ENCODE results near the gene ATN1. TPM values are rescaled to one million over a fixed set of nuclear protein-coding genes. Genes with fewer than 3 reads are reported as not detected.
"Not testable (repeated sequence)": the region's sequence is repeated elsewhere in the genome, so short reads cannot be mapped to it uniquely, and the experiment has no call there.

ATN1 gene
- total and polyA plus RNA-seq, 10 donors: 10.1 to 112 (median 73.1) TPM

- Histone ChIP-seq H3K4me3 (no peak overlapping the region), H3K36me3 (peaks cover 0 to 39% (median 14%) of the 10 kb centered on the region in 6 donors), H3K9me3 (no peaks in the 10 kb centered on the region), H3K27me3 (replicated peaks in 1 of 7) (no peaks in the 10 kb centered on the region), H3K4me1 (peaks cover 0 to 5% (median 0%) of the 10 kb centered on the region in 6 donors), H3K27ac (no peak overlapping the region)
- 81 to 91% (median 86%) methylated on average over 22 of the region's 22 CpGs for WGBS, 5 donors
- intact Hi-C loops (cut with DNase I; ENCODE audit: low total_unique reads): no loop called here
- no peak for DNase-seq
- TF ChIP-seq POLR2A (IDR thresholded peaks at IDR 0.05) (no peak), CTCF (IDR thresholded peaks at IDR 0.05 in 8 of 11, conservative IDR thresholded peaks at IDR 0.05 in 3 of 11) (no peak), POLR2AphosphoS5 (IDR thresholded peaks at IDR 0.05) (no peak)
Measured at GRCh38 chr12:6884539-6884938, 43.2 kb upstream of the ATN1 start.

GRCh38 chr12:6886206-6886999, 41.4 kb upstream of the ATN1 start:
- H3K27me3 ChIP-seq (replicated peaks in 1 of 7); DNase-seq; H3K4me3 ChIP-seq; H3K9me3 ChIP-seq; H3K27ac ChIP-seq; intact Hi-C loops (cut with DNase I; ENCODE audit: low total_unique reads): not testable (repeated sequence)
- WGBS, 5 donors: 63 to 74% (median 74%) methylated on average over 10 to 13 of the region's 15 CpGs
- Histone ChIP-seq H3K36me3 (peaks cover 0 to 39% (median 14%) of the 10 kb centered on the region in 6 donors), H3K4me1 (peaks cover 0 to 15% (median 10%) of the 10 kb centered on the region in 6 donors)

- TF ChIP-seq POLR2A (IDR thresholded peaks at IDR 0.05) (no peak), CTCF (IDR thresholded peaks at IDR 0.05 in 8 of 11, conservative IDR thresholded peaks at IDR 0.05 in 3 of 11) (no peak), POLR2AphosphoS5 (IDR thresholded peaks at IDR 0.05) (no peak)
- intact Hi-C loops (cut with DNase I; ENCODE audit: low total_unique reads): no loop called here
- Histone ChIP-seq H3K4me1 (peaks cover 0 to 24% (median 16%) of the 10 kb centered on the region in 6 donors), H3K36me3 (peaks cover 0 to 35% (median 14%) of the 10 kb centered on the region in 6 donors), H3K4me3 (no peak overlapping the region), H3K27me3 (replicated peaks in 1 of 7) (no peaks in the 10 kb centered on the region), H3K9me3 (no peaks in the 10 kb centered on the region), H3K27ac (peak overlapping the region in 1 of 8 donors; percentile 38)
- 56 to 79% (median 67%) methylated on average over 8 of the region's 8 CpGs for WGBS, 5 donors
- DNase-seq: no peak
Measured at GRCh38 chr12:6887460-6887859, 40.3 kb upstream of the ATN1 start.

DNA sequence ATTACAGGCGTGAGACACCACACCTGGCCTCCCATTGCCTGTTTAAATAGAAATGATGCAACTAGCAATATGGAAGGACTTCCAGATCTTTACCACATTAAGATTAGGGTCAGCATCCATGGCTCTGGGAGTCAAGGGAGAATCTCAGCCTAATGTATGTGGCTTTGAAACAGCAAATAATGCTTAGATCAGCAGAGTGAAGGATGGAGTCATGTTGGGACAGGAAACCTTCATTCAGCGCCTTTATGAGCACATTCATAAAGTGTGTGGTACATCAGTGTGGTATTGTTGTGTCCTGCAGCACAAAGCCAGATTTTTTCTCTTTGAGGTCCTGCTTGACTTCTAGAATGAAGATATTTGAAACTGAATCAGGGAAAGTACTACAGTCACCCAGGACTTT, 39.4 kb upstream of the ATN1 start:
- H3K36me3 ChIP-seq: peaks cover 0 to 26% (median 13%) of the 10 kb centered on the region in 6 donors
- H3K27ac ChIP-seq: no peak overlapping the region
- 83 to 92% (median 90%) methylated on average over 2 of the region's 2 CpGs for WGBS, 5 donors

DNA sequence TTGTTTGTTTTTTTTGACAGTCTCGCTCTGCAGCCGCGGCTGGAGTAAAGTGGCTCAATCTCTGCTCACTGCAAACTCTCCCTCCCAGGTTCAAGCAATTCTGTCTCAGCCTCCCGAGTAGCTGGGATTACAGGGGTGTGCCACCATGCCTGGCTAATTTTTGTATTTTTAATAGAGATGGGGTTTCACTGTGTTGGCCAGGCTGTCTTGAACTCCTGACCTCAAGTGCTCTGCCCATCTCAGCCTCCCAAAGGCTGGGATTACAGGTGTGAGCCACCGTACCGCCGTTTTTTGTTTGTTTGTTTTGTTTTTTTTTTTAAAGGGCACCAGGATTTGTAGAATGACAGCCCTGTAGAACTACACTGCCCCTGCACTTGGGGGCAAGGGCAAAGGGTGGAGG, 39.0 kb upstream of the ATN1 start:
- WGBS, 5 donors: 85 to 94% (median 89%) methylated on average over 7 of the region's 7 CpGs
- Histone ChIP-seq H3K4me1 (peaks cover 0 to 24% (median 16%) of the 10 kb centered on the region in 6 donors), H3K36me3 (peaks cover 0 to 22% (median 8%) of the 10 kb centered on the region in 6 donors)
- DNase-seq; H3K9me3 ChIP-seq; intact Hi-C loops (cut with DNase I; ENCODE audit: low total_unique reads); H3K27ac ChIP-seq; H3K4me3 ChIP-seq; H3K27me3 ChIP-seq (replicated peaks in 1 of 7): not testable (repeated sequence)

More for the DNA sequence above, 39.4 kb upstream of the ATN1 start:
- Histone ChIP-seq H3K4me3 (no peak overlapping the region), H3K4me1 (peaks cover 0 to 24% (median 16%) of the 10 kb centered on the region in 6 donors), H3K9me3 (no peaks in the 10 kb centered on the region), H3K27me3 (replicated peaks in 1 of 7) (no peaks in the 10 kb centered on the region)
- no peak for DNase-seq
- no peak for TF ChIP-seq CTCF (IDR thresholded peaks at IDR 0.05 in 8 of 11, conservative IDR thresholded peaks at IDR 0.05 in 3 of 11)
- TF ChIP-seq POLR2AphosphoS5 (IDR thresholded peaks at IDR 0.05): no peak
- no peak for TF ChIP-seq POLR2A (IDR thresholded peaks at IDR 0.05)
- intact Hi-C loops (cut with DNase I; ENCODE audit: low total_unique reads): no loop called here

GRCh38 chr12:6889775-6890573, 37.8 kb upstream of the ATN1 start:
- DNase-seq; H3K36me3 ChIP-seq; intact Hi-C loops (cut with DNase I; ENCODE audit: low total_unique reads); H3K9me3 ChIP-seq; H3K27me3 ChIP-seq (replicated peaks in 1 of 7): not testable (repeated sequence)
- H3K4me3 ChIP-seq: peak overlapping the region in 2 of 8 donors; percentile 46 to 64
- H3K4me1 ChIP-seq: peaks cover 0 to 27% (median 16%) of the 10 kb centered on the region in 6 donors
- WGBS, 5 donors: 79 to 93% (median 87%) methylated on average over 21 of the region's 21 CpGs
- peak overlapping the region; percentile 74 to 96 (median 91) for H3K27ac ChIP-seq

Data from spleen (tissue), 11 donors.